H1 (cell line): ENCODE results near the gene MT1X. TPM values are rescaled to one million over a fixed set of nuclear protein-coding genes. Genes with fewer than 3 reads are reported as not detected.

Experiments
- CTCF ChIA-PET: fragments of 300-600 bp; sonication (Branson Sonifier 250); formaldehyde crosslinking; loops from one replicate; lab custom pipeline; 2021; ENCODE audit not compliant: partially characterized antibody; lab: Charles Lee
- POLR2A ChIA-PET: fragments of 300-600 bp; sonication (Branson Sonifier 250); formaldehyde crosslinking; loops from one replicate; lab custom pipeline; 2021; ENCODE audit warnings: inconsistent platforms; ENCODE audit not compliant: partially characterized antibody; lab: Charles Lee
- DNase-seq, 2 experiments: peaks; one replicate each; pipeline versions ENCODE4 v3.0.0 to v3.0.0-alpha.2; 2010 to 2022; ENCODE audit warnings: low spot score in 2 of 2, low read depth in 1 of 2, mixed read lengths in 1 of 2
- FAIRE-seq: peaks from 2 replicates; lab custom pipeline; 2011; peaks lifted over from hg19 to GRCh38; lab: Jason Lieb, UNC
- H2AFZ ChIP-seq: 2 replicates; pipeline ENCODE4 v1.8.1; 2012; ENCODE audit warnings: low read length, inconsistent platforms
- H2AK5ac ChIP-seq: 2 replicates; pipeline ENCODE4 v1.6.1; 2013; ENCODE audit warnings: low read depth, low read length
- H2BK120ac ChIP-seq: replicated peaks from 2 replicates; pipeline ENCODE3; 2013; ENCODE audit warnings: low read depth, low read length, inconsistent platforms
- H2BK12ac ChIP-seq: 2 replicates; pipeline ENCODE4 v1.6.1; 2013; ENCODE audit warnings: low read depth, low read length
- H2BK15ac ChIP-seq: 2 replicates; pipeline ENCODE4 v1.6.1; 2013; ENCODE audit warnings: low read length
- H2BK20ac ChIP-seq: 2 replicates; pipeline ENCODE4 v1.6.1; 2013; ENCODE audit warnings: low read length
- H2BK5ac ChIP-seq: 2 replicates; pipeline ENCODE4 v1.6.1; 2013; ENCODE audit warnings: low read depth, low read length
- H3K14ac ChIP-seq: 2 replicates; pipeline ENCODE4 v1.6.1; 2013; ENCODE audit warnings: inconsistent platforms; ENCODE audit not compliant: insufficient read length
- H3K18ac ChIP-seq: 2 replicates; pipeline ENCODE4 v1.6.1; 2013; ENCODE audit warnings: low read length; ENCODE audit errors: extremely low read depth
- H3K23ac ChIP-seq: 2 replicates; pipeline ENCODE4 v1.6.1; 2013; ENCODE audit warnings: inconsistent platforms; ENCODE audit not compliant: insufficient read length
- H3K23me2 ChIP-seq: 2 replicates; pipeline ENCODE4 v1.6.1; 2013; ENCODE audit warnings: low read depth, low read length
- H3K27ac ChIP-seq: 2 replicates; pipeline ENCODE4 v1.6.1; 2011; ENCODE audit warnings: low read depth, low read length, inconsistent platforms
- H3K27me3 ChIP-seq, 4 experiments: replicated peaks in 1 of 4; 1 replicate in 1 of 4; 2 replicates in 3 of 4; pipeline versions ENCODE4 v1.6.1 to v1.8.1; 2011 to 2013; ENCODE audit warnings: low read length in 3 of 4, mild to moderate bottlenecking in 3 of 4, inconsistent platforms in 2 of 4, mixed read lengths in 2 of 4, moderate library complexity in 1 of 4; ENCODE audit not compliant: control insufficient read depth in 3 of 4, insufficient read depth in 3 of 4; ENCODE audit errors: extremely low read depth in 1 of 4
- H3K36me3 ChIP-seq, 4 experiments: 2 replicates each; pipeline versions ENCODE4 v1.6.1 to v1.8.1; 2011 to 2013; ENCODE audit warnings: mild to moderate bottlenecking in 4 of 4, low read length in 3 of 4, moderate library complexity in 2 of 4, control low read depth in 1 of 4, inconsistent platforms in 1 of 4; ENCODE audit not compliant: insufficient read depth in 4 of 4, control insufficient read depth in 2 of 4
- H3K4ac ChIP-seq: replicated peaks from 2 replicates; pipeline ENCODE3; 2013; ENCODE audit warnings: low read length, low read depth, mixed read lengths, inconsistent platforms; ENCODE audit not compliant: insufficient read length
- H3K4me1 ChIP-seq, 4 experiments: replicated peaks in 1 of 4; 1 replicate in 1 of 4; 2 replicates in 3 of 4; pipeline versions ENCODE4 v1.6.1 to v1.8.1; 2011 to 2013; ENCODE audit warnings: low read length in 3 of 4, inconsistent platforms in 2 of 4, mixed read lengths in 1 of 4; ENCODE audit not compliant: insufficient read depth in 4 of 4, control insufficient read depth in 3 of 4
- H3K4me2 ChIP-seq, 2 experiments: 2 replicates each; pipeline versions ENCODE4 v1.6.1 to v1.8.1; 2011 to 2013; ENCODE audit warnings: low read depth in 2 of 2, low read length in 2 of 2, control low read depth in 1 of 2, inconsistent platforms in 1 of 2, mild to moderate bottlenecking in 1 of 2; ENCODE audit not compliant: insufficient read depth in 1 of 2
- H3K4me3 ChIP-seq, 4 experiments: fragments of 200-600, 300-600 bp in 1 of 4; sonication (generic), shearing (Covaris generic), sonication (Bioruptor Twin) in 1 of 4; 2 replicates each; pipeline versions ENCODE4 v1.5.1 to v1.8.1; 2011 to 2016; ENCODE audit warnings: low read length in 4 of 4, low read depth in 3 of 4, control low read depth in 2 of 4, inconsistent platforms in 2 of 4, mild to moderate bottlenecking in 2 of 4, mixed read lengths in 1 of 4, moderate library complexity in 1 of 4; ENCODE audit not compliant: insufficient read depth in 2 of 4; ENCODE audit errors: extremely low read depth in 1 of 4
- H3K56ac ChIP-seq: replicated peaks from 2 replicates; pipeline ENCODE3; 2013; ENCODE audit warnings: low read depth, mild to moderate bottlenecking, mixed read lengths, low read length, inconsistent platforms; ENCODE audit not compliant: insufficient read length
- H3K79me1 ChIP-seq: 2 replicates; pipeline ENCODE4 v1.6.1; 2013; ENCODE audit warnings: low read depth, low read length, control low read depth
- H3K79me2 ChIP-seq, 2 experiments: 2 replicates each; pipeline versions ENCODE4 v1.6.1 to v1.8.1; 2012 to 2013; ENCODE audit warnings: low read length in 2 of 2, mild to moderate bottlenecking in 2 of 2, inconsistent platforms in 1 of 2; ENCODE audit not compliant: insufficient read depth in 2 of 2, control insufficient read depth in 1 of 2
- H3K9ac ChIP-seq, 4 experiments: replicated peaks in 1 of 4; 1 replicate in 1 of 4; 2 replicates in 3 of 4; pipeline versions ENCODE4 v1.6.1 to v1.8.1; 2011 to 2013; ENCODE audit warnings: low read depth in 3 of 4, low read length in 3 of 4, control low read depth in 2 of 4, mild to moderate bottlenecking in 2 of 4, moderate library complexity in 2 of 4, inconsistent platforms in 1 of 4; ENCODE audit errors: extremely low read depth in 1 of 4
- H3K9me3 ChIP-seq, 2 experiments: 2 replicates each; pipeline versions ENCODE4 v1.6.1 to v1.8.1; 2012 to 2013; ENCODE audit warnings: mild to moderate bottlenecking in 2 of 2, moderate library complexity in 2 of 2, control low read depth in 1 of 2, inconsistent platforms in 1 of 2, low read depth in 1 of 2, low read length in 1 of 2, mixed read lengths in 1 of 2; ENCODE audit not compliant: insufficient read depth in 2 of 2
- H4K20me1 ChIP-seq, 2 experiments: replicated peaks in 1 of 2; 2 replicates each; pipeline versions ENCODE3 to v1.8.1; 2011 to 2013; ENCODE audit warnings: inconsistent platforms in 2 of 2, low read length in 2 of 2, mild to moderate bottlenecking in 1 of 2; ENCODE audit not compliant: insufficient read depth in 2 of 2, control insufficient read depth in 1 of 2
- H4K5ac ChIP-seq: 2 replicates; pipeline ENCODE4 v1.6.1; 2013; ENCODE audit warnings: low read length, low read depth, mixed read lengths, inconsistent platforms; ENCODE audit not compliant: insufficient read length
- H4K8ac ChIP-seq: 2 replicates; pipeline ENCODE4 v1.8.0; 2013; ENCODE audit warnings: mild to moderate bottlenecking, moderate library complexity, low read length, inconsistent platforms; ENCODE audit not compliant: insufficient read depth; ENCODE audit errors: extremely low read depth
- H4K91ac ChIP-seq: replicated peaks from 2 replicates; pipeline ENCODE3; 2013; ENCODE audit warnings: low read length, mixed read lengths, inconsistent platforms; ENCODE audit not compliant: insufficient read length
- CEBPB ChIP-seq: IDR thresholded peaks from 2 replicates; pipeline ENCODE4 v1.6.1; 2012; ENCODE audit warnings: low read depth, low read length
- EZH2 ChIP-seq: fragments of 200-600 bp; sonication (generic); IDR thresholded peaks from 2 replicates; pipeline ENCODE4 v1.7.1; 2012; ENCODE audit warnings: low read depth, mild to moderate bottlenecking, moderate library complexity, low read length, inconsistent platforms; ENCODE audit not compliant: severe bottlenecking
- GABPA ChIP-seq: IDR thresholded peaks from 2 replicates; pipeline ENCODE4 v1.6.1; 2011; ENCODE audit warnings: mild to moderate bottlenecking, low read length, moderate library complexity, borderline replicate concordance; ENCODE audit not compliant: insufficient read depth
- KDM5A ChIP-seq: fragments of 200-600 bp; IDR thresholded peaks from 2 replicates; pipeline ENCODE4 v1.7.1; 2012; ENCODE audit warnings: mild to moderate bottlenecking, low read length, inconsistent platforms, mixed read lengths
- NRF1 ChIP-seq: IDR thresholded peaks from 2 replicates; pipeline ENCODE4 v1.6.1; 2011; ENCODE audit warnings: mild to moderate bottlenecking, low read depth, low read length, improper control_type of control experiment
- POLR2A ChIP-seq, 2 experiments: IDR thresholded peaks; 1 replicate in 1 of 2; 2 replicates in 1 of 2; pipeline ENCODE4 v1.6.1; 2011; ENCODE audit warnings: low read depth in 2 of 2, low read length in 2 of 2, mild to moderate bottlenecking in 2 of 2; ENCODE audit errors: control extremely low read depth in 1 of 2
- SAP30 ChIP-seq: fragments of 300-600 bp; sonication (generic); IDR thresholded peaks from 2 replicates; pipeline ENCODE4 v1.7.1; 2012; ENCODE audit warnings: low read length, moderate library complexity, mild to moderate bottlenecking, inconsistent platforms; ENCODE audit not compliant: insufficient read depth, insufficient replicate concordance
- SIRT6 ChIP-seq: IDR thresholded peaks from one replicate; pipeline ENCODE4 v1.7.1; 2012; ENCODE audit warnings: low read length, inconsistent platforms
- TCF12 ChIP-seq: IDR thresholded peaks from 2 replicates; pipeline ENCODE4 v1.6.1; 2011; ENCODE audit warnings: low read depth, mild to moderate bottlenecking, low read length
- WGBS, 2 experiments: shearing (Covaris generic) in 1 of 2; methylation state at CpG; one replicate each; pipeline versions ENCODE4 v1.1.6 to v1.1.7; 2013 to 2015; ENCODE audit warnings: low lambda C conversion rate in 2 of 2, mixed read lengths in 2 of 2, inconsistent platforms in 1 of 2, low coverage in 1 of 2, missing lambda C conversion rate in 1 of 2; ENCODE audit not compliant: insufficient replicate concordance in 2 of 2, insufficient coverage in 1 of 2, insufficient read length in 1 of 2; ENCODE audit errors: extremely low coverage in 1 of 2, missing lambda C conversion rate in 1 of 2; 5-methylcytosine and 5-hydroxymethylcytosine counted together
- polyA plus RNA-seq, 7 experiments: library from polyadenylated mRNA; depleted of rRNA in 3 of 7; stranded (reverse) in 5 of 7; unstranded in 2 of 7; fragments of >200 nt in 5 of 7; fragments of 200-250 nt in 2 of 7; gene quantifications; 1 replicate in 5 of 7; 2 replicates in 1 of 7; 4 replicates in 1 of 7; pipeline versions ENCODE4 v1.2.1 to v1.2.3, GENCODE V29; 2011 to 2013; ENCODE audit warnings: missing spikeins in 2 of 7, mixed read lengths in 2 of 7
- total RNA-seq: library from RNA; stranded (reverse); fragmentation: NEBNext Ultra II Directional; extraction: Animal tissue kit (Norgen Biotek cat#: 25700); gene quantifications from 2 replicates; pipeline ENCODE4 v1.2.1, GENCODE V29; 2021
- TF ChIP-seq, protein P1 (sequence below), 3 experiments: IDR thresholded peaks; 1 replicate in 2 of 3; 2 replicates in 1 of 3; pipeline versions ENCODE4 v1.5.1 to v1.6.1; 2011; ENCODE audit warnings: low read length in 3 of 3, mild to moderate bottlenecking in 3 of 3, inconsistent platforms in 2 of 3, low read depth in 1 of 3, moderate library complexity in 1 of 3; ENCODE audit not compliant: insufficient read depth in 1 of 3; ENCODE audit errors: control extremely low read depth in 1 of 3
- TF ChIP-seq, protein P2 (sequence below): IDR thresholded peaks from 2 replicates; pipeline ENCODE4 v1.6.1; 2012; ENCODE audit warnings: inconsistent platforms

MT1X gene
- total and polyA plus RNA-seq, 2 of the 8 experiments (the other 6 are each of a cell fraction or from before 2014, with no cell fraction given), result 52.4 to 1,060 TPM

DNA sequence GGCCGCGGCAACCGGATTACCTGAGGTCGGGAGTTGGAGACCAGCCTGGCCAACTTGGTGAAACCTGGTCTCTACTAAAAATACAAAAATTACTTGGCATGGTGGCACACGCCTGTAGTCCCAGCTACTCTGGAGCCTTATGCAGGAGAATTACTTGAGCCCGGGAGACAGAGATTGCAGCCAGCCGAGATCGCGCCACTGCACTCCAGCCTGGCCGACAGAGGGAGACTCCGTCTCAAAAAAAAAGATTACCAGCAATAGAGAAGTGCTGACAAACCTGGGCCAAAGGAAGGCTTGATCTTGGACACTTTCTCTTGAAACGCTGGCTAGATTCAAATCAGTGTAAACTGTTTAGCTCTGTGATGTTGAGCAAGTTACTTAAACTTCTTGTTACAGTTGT lies 8.3 kb upstream of the MT1X start:
- Histone ChIP-seq H3K9me3 (no peaks in the 10 kb centered on the region), H2AK5ac (no peak overlapping the region), H3K27me3 (peaks cover 30 to 71% (median 52%) of the 10 kb centered on the region in 4 experiments), H3K27ac (no peak overlapping the region), H2BK20ac (no peak overlapping the region), H3K9ac (no peak overlapping the region), H3K4ac (no peak overlapping the region), H2BK120ac (no peak overlapping the region), H2BK12ac (no peak overlapping the region), H2BK15ac (no peak overlapping the region), H3K18ac (no peak overlapping the region), H4K20me1 (peaks cover 0 to 8% of the 10 kb centered on the region in 2 experiments), H3K56ac (no peak overlapping the region), H4K91ac (no peak overlapping the region), H4K5ac (no peak overlapping the region), H3K79me1 (no peaks in the 10 kb centered on the region), H3K4me2 (no peak overlapping the region), H3K23ac (no peak overlapping the region), H2AFZ (no peak overlapping the region), H3K79me2 (no peaks in the 10 kb centered on the region), H3K23me2 (peaks cover 3% of the 10 kb centered on the region; the same call in 1 of the 2 replicates), H3K4me3 (no peak overlapping the region), H3K4me1 (peaks cover 3 to 25% (median 15%) of the 10 kb centered on the region in 4 experiments), H3K14ac (no peak overlapping the region), H4K8ac (no peak overlapping the region), H3K36me3 (no peaks in the 10 kb centered on the region), H2BK5ac (no peak overlapping the region; the same call in 1 of the 2 replicates)
- ChIA-PET CTCF (interaction anchor here (0.6 to 2.9 kb wide), 24 partner anchors 11 to 431 kb away, joined by 3 to 62 read pairs (median 3); partner anchors contain the start of genes MT1B and MT1F), POLR2A (interaction anchor here (0.6 to 13.9 kb wide), 9 partner anchors 7 to 344 kb away, joined by 3 to 205 read pairs (median 4); partner anchors contain the start of genes MT1B, MT1E, MT1F and MT1X)
- FAIRE-seq (no peak), DNase-seq (no peak)
- WGBS, 2 experiments, result 37% methylated on average over 12 of the region's 12 CpGs; no CpG with 5 or more reads in 1 of the 2 experiments
- TF ChIP-seq, protein P1, sequence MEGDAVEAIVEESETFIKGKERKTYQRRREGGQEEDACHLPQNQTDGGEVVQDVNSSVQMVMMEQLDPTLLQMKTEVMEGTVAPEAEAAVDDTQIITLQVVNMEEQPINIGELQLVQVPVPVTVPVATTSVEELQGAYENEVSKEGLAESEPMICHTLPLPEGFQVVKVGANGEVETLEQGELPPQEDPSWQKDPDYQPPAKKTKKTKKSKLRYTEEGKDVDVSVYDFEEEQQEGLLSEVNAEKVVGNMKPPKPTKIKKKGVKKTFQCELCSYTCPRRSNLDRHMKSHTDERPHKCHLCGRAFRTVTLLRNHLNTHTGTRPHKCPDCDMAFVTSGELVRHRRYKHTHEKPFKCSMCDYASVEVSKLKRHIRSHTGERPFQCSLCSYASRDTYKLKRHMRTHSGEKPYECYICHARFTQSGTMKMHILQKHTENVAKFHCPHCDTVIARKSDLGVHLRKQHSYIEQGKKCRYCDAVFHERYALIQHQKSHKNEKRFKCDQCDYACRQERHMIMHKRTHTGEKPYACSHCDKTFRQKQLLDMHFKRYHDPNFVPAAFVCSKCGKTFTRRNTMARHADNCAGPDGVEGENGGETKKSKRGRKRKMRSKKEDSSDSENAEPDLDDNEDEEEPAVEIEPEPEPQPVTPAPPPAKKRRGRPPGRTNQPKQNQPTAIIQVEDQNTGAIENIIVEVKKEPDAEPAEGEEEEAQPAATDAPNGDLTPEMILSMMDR (IDR thresholded peaks at IDR 0.05; ENCODE audit: control extremely low read depth in 1 of 3, insufficient read depth in 1 of 3, low read depth in 1 of 3, low read length in 3 of 3), result peak; percentile 60 to 73 (median 64)
- no peak for TF ChIP-seq POLR2A (IDR thresholded peaks at IDR 0.05; ENCODE audit: control extremely low read depth in 1 of 2, low read depth in 2 of 2, low read length in 2 of 2)
- TF ChIP-seq KDM5A, result no peak
- no peak for TF ChIP-seq CEBPB
- TF ChIP-seq NRF1, result no peak
- TF ChIP-seq SIRT6, result no peak
- peak; percentile 6 for TF ChIP-seq EZH2
- no peak for TF ChIP-seq GABPA
- TF ChIP-seq, protein P2, sequence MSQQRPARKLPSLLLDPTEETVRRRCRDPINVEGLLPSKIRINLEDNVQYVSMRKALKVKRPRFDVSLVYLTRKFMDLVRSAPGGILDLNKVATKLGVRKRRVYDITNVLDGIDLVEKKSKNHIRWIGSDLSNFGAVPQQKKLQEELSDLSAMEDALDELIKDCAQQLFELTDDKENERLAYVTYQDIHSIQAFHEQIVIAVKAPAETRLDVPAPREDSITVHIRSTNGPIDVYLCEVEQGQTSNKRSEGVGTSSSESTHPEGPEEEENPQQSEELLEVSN, result no peak
- no peak for TF ChIP-seq SAP30
- TF ChIP-seq TCF12, result no peak
